ENCODE data around the gene POU2AF2. TPM values are rescaled to one million over a fixed set of nuclear protein-coding genes. Genes with fewer than 3 reads are reported as not detected.

The POU2AF2 gene
- total and polyA plus RNA-seq, 2 experiments from 2014 or later = 0.89 TPM; not detected in 1

DNA sequence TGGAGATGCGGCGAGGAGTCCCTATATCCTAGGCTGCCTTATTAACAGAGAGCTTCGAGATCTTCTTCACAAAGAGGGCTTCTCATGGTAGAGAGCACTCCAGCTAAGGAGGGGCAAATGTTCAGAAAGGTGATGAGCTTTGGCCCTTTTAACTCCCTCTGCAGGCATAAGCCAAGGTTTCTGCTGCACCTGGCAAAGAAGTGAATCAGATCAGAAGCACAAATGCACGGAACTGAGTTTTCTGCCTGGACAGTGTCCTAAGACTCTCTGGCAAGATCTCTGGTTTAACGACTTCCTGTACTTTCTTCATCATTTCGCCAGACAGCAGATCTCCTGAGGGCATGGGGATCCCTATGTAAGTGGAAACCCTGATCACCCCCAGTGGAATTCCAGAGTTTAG, 90.0 kb downstream of the POU2AF2 start:
- no peaks in the 10 kb centered on the region for H3K9me3 ChIP-seq (ENCODE audit: low read depth)
- H3K27me3 ChIP-seq = no peaks in the 10 kb centered on the region
- TF ChIP-seq, protein P1, sequence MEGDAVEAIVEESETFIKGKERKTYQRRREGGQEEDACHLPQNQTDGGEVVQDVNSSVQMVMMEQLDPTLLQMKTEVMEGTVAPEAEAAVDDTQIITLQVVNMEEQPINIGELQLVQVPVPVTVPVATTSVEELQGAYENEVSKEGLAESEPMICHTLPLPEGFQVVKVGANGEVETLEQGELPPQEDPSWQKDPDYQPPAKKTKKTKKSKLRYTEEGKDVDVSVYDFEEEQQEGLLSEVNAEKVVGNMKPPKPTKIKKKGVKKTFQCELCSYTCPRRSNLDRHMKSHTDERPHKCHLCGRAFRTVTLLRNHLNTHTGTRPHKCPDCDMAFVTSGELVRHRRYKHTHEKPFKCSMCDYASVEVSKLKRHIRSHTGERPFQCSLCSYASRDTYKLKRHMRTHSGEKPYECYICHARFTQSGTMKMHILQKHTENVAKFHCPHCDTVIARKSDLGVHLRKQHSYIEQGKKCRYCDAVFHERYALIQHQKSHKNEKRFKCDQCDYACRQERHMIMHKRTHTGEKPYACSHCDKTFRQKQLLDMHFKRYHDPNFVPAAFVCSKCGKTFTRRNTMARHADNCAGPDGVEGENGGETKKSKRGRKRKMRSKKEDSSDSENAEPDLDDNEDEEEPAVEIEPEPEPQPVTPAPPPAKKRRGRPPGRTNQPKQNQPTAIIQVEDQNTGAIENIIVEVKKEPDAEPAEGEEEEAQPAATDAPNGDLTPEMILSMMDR (IDR thresholded peaks at IDR 0.05; ENCODE audit: poor library complexity) = no peak
- TF ChIP-seq EZH2phosphoT487 (IDR thresholded peaks at IDR 0.05; ENCODE audit: low read depth, severe bottlenecking, unreplicated experiment) (no peak), EZH2 (IDR thresholded peaks at IDR 0.05; ENCODE audit: borderline replicate concordance) (no peak)
- DNase-seq (ENCODE audit: low spot score) = no peak
- H3K36me3 ChIP-seq (replicated peaks; ENCODE audit: insufficient read depth, low read depth) = no peaks in the 10 kb centered on the region
- H3K27ac ChIP-seq = peak overlapping the region; percentile 65
- no peak overlapping the region for H2AFZ ChIP-seq
- H3K4me1 ChIP-seq (ENCODE audit: insufficient read depth) = peaks cover 41% of the 10 kb centered on the region
- 55% methylated on average over 6 of the region's 6 CpGs for WGBS (ENCODE audit: low lambda C conversion rate, missing lambda C conversion rate)
- no peaks in the 10 kb centered on the region for H3K9me2 ChIP-seq (replicated peaks; ENCODE audit: insufficient read depth)
- H4K20me1 ChIP-seq (ENCODE audit: insufficient read depth, poor library complexity, severe bottlenecking) = no peaks in the 10 kb centered on the region
- no peak overlapping the region for H3K4me3 ChIP-seq
- H3K4me2 ChIP-seq = peak overlapping the region; percentile 40
- H3K79me2 ChIP-seq = no peaks in the 10 kb centered on the region

Other genes with a start within 250 kb of the POU2AF2 start
- gene POU2AF3, start 52.8 kb downstream of the POU2AF2 start, total RNA-seq = 2.5 and 3.6 TPM in 2 replicates
- 3.0 and 9.9 TPM in 2 replicates for gene POU2AF3, start 52.8 kb downstream of the POU2AF2 start, polyA plus RNA-seq
- 0.08 and 0.23 TPM in 2 replicates for gene POU2AF1, start 133.6 kb downstream of the POU2AF2 start, total RNA-seq
- 0.06 TPM in 1 of 2 replicates, not detected in the other for gene POU2AF1, start 133.6 kb downstream of the POU2AF2 start, polyA plus RNA-seq

Data from hepatocyte (in vitro differentiated cells).